Endometrium (tissue), 2 donors: ENCODE results near the gene RASA3.
"Not testable (repeated sequence)": the region's sequence is repeated elsewhere in the genome, so short reads cannot be mapped to it uniquely, and the experiment has no call there.

Experiments used
- FAIRE-seq: peaks from 2 replicates; lab custom pipeline; 2012; peaks lifted over from hg19 to GRCh38; lab: Jason Lieb, UNC
- donor health status: control.
- donor health status: control.

The RASA3 gene

DNA sequence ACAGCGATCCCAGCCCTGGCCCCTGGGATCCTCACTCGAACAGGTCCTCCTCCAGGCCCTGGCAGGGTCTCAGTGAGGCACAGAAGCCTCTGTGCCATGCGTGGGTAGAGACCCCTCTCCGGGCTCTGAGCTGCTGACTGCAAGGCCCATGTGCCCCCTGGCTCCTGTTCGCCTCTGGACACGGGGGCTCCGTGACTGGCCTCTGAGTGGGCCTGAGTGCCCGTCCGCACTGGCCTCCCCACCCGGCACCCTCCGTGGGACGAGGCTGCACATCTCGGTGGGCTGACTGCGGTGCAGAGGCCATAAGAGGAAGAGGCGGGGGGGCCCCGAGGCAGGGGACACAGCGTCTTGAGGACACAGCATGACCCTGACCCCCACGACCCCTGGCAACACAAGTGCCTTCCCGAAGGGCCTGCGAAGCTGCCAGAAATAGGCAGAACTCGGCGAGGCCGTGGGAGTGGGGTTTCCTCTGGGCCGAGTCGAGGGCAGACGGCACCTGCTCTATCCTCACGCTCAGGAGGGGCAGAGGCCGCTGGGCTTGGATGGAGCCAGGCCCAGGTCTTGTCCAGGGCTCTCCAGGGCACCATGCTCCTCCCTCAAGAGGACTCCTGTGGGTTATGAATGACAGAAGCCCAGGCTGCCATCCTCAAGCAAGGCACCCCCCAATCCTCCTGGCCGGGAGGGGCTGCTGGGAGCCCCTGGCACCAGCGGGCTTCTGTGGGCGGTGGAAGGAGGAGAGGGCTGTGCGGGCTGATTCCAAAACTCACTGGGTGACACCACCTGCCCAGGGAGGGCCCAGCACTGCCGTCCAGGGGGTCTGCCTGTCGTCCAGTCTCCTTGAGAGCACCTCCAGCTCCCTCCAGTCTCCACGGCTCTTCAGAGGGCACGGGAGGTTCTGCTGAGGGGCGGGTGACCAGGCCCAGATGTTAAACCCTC, 52.6 kb downstream of the RASA3 start:
- FAIRE-seq, result no peak

DNA sequence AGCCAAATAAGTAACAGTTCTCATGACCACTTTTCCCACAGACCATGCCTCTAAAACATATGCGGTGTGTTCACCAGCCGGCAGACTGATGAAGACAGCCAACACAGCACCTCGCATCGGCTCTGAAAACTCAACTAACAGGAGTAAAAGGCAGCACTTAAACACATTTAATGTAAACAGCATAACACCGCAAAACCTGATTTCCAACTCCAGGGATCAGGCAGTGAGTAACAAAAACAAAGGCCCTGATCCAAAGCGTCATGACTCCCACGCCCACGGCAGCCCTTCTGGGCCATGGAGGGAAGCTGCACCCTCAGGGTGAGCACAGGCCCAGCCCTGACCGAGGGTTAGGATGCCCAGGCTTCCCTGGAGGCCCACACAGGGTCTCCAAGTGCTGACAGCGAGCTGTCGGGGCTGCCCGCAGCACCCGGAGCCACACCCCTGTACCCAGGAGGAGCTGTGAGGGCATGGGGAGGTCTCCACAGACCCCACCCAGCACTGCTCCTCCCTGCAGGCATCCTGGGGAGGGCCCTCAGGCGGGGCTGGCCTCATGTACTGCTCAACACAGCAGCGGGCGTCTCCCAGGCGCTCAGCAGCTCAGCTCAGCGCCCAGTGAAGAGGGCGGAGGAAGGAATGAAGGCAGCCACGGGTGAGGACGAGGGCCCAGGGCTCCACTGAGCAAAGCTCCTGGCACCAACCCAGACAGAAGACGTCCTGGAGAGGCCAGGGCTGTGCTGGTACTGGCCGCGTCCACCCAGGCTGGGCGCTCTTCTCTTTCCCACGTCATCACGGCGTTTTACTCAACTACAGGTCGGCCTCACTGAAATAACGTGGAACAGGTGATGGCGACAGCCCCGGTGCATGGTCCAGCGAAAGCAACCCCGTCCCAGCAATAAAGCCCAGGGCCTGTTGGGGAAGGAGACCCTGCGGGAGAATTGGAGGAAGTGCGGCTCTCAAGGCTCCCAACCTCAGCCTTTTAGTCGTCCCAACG, 53.7 kb downstream of the RASA3 start:
- no peak for FAIRE-seq

DNA sequence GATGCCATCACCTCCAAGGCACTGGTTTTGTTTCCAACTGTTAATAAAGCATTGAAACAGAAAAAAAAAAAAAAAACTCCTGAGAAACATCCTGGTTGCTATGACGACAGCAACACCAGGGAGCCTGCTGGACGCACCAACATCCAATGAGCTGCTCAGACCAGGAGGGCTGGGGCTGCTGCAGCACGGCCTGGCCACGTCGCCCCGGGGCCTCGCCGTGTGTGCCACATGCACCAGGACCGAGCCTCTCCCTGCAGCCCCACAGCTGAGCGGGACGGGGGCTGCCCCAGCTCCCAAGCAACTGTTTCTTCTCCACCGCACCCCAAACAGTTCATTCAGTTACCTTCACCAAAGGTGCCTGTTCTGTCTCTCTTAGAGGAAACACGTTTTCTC, 54.5 kb downstream of the RASA3 start:
- FAIRE-seq, result no peak

DNA sequence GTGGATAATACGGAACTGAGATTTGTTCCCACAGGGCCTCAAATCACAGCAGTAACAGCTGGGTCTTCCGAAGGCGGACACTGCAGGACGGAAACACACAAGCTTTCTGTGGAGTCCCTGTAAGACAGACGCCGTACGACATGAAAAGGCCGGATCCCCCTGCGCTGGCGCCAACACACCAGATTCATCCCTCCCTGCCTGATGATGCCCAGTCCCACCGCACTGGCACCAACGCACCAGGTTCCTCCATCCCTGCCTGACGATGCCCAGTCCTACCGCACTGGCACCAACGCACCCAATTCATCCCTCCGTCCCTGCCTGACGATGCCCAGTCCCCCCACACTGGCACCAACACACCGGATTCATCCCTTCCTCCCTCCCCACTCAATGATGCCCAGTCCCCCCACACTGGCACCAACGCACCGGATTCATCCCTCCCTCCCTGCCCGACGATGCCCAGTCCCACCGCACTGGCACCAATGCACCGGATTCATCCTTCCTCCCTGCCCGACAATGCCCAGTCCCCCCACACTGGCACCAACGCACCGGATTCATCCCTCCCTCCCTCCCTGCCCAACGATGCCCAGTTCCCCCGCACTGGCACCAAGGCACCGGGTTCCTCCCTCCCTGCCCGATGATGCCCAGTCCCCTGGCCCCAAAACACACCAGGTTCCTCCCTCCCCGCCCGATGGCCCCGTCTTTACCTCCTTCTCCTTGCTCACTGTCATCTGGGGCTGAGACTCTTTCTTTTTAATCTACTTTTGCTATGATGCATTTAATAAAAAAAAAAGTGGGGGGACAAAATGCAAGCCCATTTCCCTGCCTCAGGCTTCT, 55.1 kb downstream of the RASA3 start:
- FAIRE-seq, result no peak

DNA sequence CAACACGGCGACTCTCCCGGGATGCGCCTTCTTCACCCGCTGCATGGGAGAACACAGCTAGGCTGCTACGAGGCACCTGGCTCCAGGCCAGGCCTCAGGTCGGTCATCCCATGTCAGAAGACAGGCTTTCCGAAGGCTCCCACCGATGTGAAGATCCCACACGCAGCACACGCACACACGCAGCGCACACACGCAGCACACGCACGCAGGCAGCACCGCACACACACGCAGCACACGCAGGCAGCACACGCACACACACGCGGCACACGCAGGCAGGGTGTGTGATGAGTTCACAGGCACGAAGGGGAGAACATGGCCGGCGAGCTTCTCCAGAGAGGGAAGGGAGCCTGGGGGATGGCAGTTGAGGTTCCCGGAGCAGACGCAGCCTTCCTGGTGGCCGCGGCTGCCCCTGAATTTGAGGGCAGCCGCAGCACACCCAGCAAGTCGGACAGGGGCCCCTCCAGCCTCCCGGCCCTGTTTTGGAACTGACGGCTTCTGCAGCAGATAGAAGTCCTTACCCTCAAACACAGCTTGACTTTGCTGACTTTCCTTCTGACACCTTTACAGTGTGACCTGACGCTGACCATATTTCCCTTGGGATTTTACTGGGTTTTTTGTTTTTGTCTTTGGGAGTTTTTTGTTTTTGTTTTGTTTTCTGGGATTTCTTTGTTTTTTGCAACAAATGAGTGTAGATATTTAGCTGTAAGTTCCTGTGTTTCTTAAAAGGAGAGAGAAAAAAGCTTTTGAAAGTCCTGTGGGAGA, 55.9 kb downstream of the RASA3 start:
- peak; percentile 97 for FAIRE-seq

DNA sequence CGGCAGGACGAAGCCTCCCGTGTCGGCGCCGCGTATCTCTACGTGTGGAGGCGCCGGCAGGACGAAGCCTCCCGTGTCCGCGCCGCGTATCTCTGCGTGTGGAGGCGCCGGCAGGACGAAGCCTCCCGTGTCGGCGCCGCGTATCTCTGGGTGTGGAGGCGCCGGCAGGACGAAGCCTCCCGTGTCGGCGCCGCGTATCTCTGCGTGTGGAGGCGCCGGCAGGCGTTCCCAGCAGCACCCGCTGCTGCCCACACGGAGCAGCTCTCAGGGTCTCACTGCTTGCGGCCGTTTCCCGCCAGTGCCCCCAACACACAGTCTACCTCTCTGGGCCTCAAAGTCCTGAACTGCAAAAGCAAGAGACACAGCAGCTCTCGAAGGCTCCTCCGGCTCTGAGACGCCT, 56.6 kb downstream of the RASA3 start:
- not testable (repeated sequence) for FAIRE-seq

DNA sequence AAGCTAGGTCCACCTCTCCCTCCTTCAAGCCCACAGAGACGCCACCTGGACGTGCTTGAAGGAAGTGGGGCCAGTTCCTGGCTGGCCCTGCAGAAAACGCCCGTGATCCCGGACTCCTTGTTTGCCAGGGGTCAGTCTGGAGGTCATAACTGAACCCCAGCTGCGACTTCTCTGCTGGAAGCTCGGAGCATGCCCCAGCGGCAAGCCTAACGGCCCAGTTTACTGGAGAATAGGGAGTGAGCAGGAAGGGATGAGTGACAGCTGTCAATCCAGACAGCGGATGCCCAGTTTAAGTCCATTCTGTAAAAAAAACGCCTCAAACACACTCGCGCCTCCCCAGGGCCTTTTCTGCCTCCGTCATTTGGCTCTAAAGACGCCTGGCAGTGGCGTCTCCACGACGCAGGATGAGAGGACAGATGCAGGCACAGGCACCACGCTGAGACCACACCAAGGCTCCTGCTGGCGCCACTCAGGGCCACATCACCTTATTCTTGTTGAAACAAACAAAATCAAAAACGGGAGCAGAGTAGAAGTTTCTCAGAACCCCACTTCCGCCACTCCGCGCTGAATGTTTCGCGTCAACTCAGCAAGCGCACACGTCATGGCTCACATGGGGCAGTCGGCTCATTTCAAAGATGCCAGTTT, 57.6 kb downstream of the RASA3 start:
- no peak for FAIRE-seq

DNA sequence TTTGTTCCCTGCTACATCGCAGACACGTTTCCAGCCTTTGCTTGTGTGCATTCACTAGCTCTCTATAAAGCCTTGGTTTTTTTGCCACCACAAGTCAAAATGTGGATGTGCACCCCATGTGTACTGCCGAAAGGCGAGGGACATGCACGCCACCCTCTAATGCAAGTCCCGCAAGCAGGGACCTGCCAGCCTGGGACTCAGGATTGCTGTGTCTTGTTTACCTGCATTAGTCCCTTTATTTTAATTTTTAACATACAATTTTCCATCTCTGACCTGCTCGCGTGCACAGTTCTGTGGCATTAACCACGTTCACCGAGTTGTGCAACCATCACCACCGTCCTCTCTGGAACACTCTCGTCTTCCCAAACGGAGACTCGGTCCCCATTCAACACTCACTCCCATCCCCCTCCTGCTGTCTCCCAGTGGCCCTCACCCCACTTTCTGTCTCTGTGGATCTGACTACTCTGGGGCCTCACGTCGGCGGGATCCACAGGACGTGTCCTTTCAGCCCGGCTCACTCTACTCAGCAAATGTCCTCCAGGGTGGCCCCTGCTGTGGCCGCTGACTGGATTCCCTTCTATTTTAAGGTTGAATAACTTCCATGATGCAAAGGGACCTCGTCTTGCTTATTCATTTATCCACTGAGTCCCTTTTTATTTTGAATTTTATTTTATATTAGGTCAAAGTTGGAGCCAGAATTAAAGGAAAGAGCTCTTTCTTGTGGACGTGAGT, 58.4 kb downstream of the RASA3 start:
- FAIRE-seq, result no peak

DNA sequence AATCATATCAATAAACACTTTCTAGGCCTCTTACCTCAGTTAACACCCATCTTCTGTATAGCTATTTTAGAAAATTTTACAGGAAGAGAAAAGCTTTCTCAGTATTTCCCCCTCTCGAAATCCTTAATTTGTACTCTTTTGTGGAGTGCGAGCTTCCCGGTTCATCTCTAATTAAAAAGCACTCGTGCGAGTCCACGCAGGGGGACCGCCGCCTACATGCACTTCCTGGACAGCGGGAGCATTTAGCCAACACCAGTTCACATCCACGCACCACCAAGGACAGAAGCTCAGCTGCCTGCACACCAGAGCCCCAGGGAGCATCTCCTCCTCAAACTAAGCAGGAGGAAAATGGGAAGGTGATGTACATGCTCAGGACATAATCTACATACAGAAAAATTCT, 60.0 kb downstream of the RASA3 start:
- no peak for FAIRE-seq

DNA sequence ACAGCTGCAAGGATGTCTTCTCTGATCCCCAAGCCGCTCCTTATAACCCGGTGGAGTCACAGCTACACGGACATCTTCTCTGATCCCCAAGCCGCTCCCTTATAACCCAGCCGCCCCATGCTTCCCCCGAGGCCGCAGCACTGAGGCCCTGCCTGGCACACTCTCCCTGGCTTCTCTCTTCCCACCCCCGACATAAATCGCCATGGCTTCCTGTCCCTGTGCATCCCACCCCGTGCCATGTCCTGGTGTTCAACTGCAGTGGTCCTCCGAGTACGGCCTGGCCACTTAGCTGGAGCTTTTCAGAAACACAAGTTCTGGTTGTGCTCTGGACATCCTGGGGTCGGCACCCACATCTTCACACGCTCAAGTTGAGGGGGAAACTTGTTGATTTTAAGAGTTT, 60.4 kb downstream of the RASA3 start:
- FAIRE-seq, result no peak

DNA sequence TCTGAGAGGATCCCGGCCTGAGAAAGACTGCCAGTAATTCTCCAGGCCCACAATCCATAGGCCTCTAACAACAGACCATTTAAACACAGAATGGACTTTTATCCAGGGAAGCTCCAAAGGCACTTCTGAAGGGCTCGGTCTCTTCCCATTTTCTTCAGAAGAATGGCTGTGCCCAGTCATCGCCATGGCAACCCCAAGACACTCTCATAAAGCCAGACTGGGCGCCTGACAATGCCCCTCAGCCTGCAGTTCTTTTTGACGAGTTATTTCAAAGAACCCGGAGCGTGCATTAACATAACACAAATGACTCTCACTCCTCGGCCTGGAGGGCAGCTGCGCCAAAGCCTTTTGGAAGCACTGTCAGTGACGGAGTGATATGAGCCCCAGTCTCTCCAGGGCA, 61.0 kb downstream of the RASA3 start:
- FAIRE-seq, result no peak

DNA sequence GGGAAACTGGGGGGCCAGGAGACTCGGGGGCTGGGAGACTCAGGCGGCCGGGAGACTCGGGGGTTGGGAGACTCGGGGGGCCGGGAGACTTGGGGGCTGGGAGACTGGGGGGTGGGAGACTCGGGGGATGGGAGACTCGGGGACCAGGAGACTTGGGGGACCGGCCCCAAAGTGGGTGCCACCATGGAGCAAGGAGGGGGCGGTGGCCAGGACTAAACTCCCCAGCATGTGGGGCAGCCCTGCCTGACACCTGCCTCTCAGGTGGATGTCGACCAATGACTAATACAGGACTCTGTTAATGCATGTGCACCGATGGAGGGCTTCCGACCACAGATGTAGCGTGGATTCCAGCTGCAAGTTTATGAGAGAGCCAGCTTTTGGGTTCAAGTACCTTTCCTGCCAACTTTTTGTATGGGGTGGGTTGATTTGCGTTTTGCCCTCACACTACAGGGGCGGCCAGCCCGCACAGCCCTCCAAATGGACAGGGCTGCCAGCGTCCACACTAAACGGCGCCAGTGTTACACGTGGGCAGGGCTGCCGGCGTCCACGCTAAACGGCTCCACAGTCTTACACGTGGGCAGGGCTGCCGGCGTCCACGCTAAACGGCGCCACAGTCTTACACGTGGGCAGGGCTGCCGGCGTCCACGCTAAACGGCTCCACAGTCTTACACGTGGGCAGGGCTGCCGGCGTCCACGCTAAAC, 62.2 kb downstream of the RASA3 start:
- FAIRE-seq, result no peak

DNA sequence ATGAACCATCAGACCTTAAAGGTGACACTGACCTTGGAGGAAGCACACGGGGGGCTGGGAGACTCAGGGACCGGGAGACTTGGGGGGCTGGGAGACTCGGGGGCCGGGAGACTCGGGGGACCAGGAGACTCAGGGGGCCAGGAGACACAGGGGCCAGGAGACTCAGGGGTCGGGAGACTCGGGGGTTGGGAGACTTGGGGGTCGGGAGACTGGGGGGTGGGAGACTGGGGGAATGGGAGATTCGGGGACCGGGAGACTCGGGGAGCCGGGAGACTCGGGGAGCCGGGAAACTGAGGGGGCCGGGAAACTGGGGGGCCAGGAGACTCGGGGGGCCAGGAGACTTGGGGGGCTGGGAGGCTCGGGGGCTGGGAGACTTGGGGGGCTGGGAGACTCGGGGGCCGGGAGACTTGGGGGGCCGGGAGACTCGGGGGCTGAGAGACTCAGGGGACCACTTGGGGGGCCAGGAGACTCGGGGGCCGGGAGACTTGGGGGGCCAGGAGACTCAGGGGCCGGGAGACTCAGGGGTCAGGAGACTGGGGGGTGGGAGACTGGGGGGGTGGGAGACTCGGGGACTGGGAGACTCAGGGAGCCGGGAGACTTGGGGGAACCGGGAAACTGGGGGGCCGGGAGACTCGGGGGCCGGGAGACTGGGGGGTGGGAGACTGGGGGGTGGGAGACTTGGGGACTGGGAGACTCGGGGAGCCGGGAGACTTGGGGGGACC, 62.9 kb downstream of the RASA3 start:
- FAIRE-seq, result no peak

DNA sequence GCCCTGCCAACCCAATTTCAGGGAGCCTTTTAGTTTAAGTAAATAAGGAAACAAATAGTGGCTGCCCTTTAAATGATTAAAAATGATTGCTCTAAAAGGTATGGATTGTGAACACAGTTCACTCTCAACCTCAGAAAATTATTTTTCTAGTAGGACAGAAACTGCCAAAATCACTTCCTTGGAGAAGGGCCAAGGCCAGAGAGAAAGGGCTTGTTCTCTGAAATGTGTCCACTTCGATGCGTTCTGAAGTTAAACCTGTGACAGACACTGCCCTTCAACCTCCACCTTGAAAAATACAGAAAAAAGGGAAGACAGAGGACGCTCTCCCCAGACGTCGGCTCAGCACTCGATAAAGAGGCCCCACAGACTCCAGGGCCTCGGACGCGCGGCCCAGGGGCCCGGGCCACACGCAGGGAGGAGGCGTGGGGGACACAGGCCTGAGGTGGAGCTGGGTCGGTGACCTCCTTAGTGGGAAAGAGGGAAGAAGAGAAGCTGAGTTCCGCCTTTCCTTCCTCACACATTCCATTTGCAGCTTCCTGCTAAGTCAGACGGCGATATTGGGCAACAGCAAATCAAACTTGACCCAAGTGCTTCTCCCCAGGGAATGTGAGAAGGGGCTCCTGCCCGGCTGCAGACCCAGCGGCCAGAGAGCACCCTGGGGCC, 63.6 kb downstream of the RASA3 start:
- no peak for FAIRE-seq

DNA sequence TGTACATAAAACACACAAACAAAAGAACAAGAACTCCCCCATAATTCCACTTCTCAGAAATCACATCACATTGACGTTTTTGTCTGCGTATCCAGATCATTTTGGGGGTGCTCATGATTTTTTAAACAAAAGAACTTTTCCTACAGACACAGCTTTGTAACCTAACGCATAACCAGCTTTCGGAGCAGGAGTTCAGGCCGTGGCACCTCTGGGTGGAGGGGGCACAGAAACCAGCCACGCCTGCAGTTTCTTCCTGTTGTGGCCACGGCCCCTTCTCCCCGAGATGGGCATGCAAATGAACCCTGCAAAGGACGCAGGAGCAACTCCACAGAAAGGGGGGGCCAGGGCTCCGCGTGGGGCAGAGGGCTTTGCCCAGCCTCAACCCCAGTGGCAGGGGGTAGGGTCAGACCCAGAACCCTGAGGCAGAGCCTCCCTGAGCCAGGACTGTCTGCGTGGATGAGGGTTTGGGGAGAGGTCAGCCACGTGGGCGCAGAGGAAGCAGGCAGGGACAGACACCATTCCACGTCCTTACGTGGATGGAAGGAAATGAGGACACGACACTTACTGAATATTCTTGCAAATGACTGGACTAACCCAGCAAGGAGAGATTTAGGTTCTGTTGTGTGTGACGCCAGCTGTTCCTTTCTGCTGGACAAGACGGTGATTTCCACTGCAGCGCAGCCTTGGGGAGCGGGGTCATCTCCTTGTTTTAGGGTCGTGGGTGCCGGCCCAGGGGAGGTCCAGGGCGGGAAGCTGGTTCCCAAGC, 64.4 kb downstream of the RASA3 start:
- FAIRE-seq, result no peak

DNA sequence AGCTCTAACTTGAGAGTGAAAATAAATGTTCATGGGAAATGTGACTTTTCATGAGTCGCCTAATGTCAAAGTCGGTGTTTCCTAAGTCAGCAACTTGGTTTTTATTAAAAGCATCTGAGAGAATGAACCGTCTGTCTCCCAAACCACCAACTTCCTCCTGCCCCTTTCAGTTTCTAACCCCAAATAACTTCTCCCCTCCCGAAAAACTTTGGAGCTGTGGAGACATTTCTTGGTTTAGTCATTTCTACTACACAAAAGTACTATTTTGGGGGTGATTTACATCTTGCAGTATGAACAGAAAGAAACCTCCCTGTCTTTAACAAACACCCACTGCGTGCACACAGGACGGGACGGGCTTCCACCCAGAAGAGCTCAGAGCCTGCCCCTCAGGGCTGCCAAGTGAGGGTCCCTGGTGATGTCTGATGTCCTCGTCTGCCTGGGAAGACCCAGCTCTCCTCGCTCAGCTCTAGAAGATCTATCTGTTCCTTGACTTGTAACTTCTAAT, 65.0 kb downstream of the RASA3 start:
- peak; percentile 69 for FAIRE-seq

DNA sequence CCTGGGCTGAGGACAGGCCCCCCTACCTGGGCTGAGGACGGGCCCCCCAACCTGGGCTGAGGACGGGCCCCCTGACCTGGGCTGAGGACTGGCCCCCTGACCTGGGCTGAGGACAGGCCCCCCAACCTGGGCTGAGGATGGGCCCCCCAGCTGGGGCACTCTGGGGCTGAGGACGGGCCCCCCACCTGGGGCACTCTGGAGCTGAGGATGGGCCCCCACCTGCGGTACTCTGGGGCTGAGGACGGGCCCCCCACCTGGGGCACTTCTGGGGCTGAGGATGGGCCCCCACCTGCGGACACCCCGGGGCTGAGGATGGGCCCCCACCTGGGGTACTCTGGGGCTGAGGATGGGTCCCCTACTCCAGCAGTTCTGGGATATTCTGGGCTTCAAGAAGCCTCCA, 65.5 kb downstream of the RASA3 start:
- no peak for FAIRE-seq
